Activated CD8-positive, alpha-beta T cell treated with anti-CD3 and anti-CD28 coated beads for 36 hours (primary cell): ENCODE results near the gene OR3A3. TPM values are rescaled to one million over a fixed set of nuclear protein-coding genes. Genes with fewer than 3 reads are reported as not detected.

Experiments used
- ATAC-seq: fragments of 200-7000 bp; cut with Tn5 transposase; one replicate; pipeline ENCODE4 v1.10.0; 2021; ENCODE audit warnings: mild to moderate bottlenecking, moderate library complexity
- CTCF ChIA-PET: fragments of 350-600 bp; sonication (Branson Sonifier 250); formaldehyde crosslinking; loops from one replicate; lab custom pipeline; 2021; ENCODE audit warnings: antibody characterized with exemption; lab: Charles Lee
- POLR2A ChIA-PET: fragments of 350-600 bp; sonication (Branson Sonifier 250); formaldehyde crosslinking; loops from one replicate; lab custom pipeline; 2021; ENCODE audit warnings: antibody characterized with exemption; lab: Charles Lee
- DNase-seq: peaks from one replicate; pipeline ENCODE4 v3.0.0-alpha.2; 2020
- H3K27ac Mint-ChIP-seq: one replicate; pipeline ENCODE4 v1.8.0; 2021; ENCODE audit warnings: mild to moderate bottlenecking, mixed read lengths
- H3K27me3 Mint-ChIP-seq: one replicate; pipeline ENCODE4 v1.8.0; 2021; ENCODE audit warnings: mixed read lengths
- H3K36me3 Mint-ChIP-seq: one replicate; pipeline ENCODE4 v1.8.0; 2021; ENCODE audit warnings: low read depth, mixed read lengths
- H3K4me1 Mint-ChIP-seq: one replicate; pipeline ENCODE4 v1.8.0; 2021; ENCODE audit warnings: low read depth, mixed read lengths
- H3K4me3 Mint-ChIP-seq: one replicate; pipeline ENCODE4 v1.8.0; 2021; ENCODE audit warnings: mild to moderate bottlenecking, moderate library complexity, mixed read lengths
- H3K9me3 Mint-ChIP-seq: one replicate; pipeline ENCODE4 v1.8.0; 2021; ENCODE audit warnings: mixed read lengths
- CTCF ChIP-seq: fragments of 200-600 bp; IDR thresholded peaks from one replicate; pipeline ENCODE4 v1.8.0; 2022; ENCODE audit warnings: antibody characterized with exemption, mild to moderate bottlenecking
- intact Hi-C: fragments of 100-400 bp; cut with micrococcal nuclease; formaldehyde crosslinking; loops from one replicate; pipeline ENCODE4 v1.10.0; 2022
- total RNA-seq, 2 experiments: library from RNA; stranded (reverse); gene quantifications; one replicate each; pipeline ENCODE4 v1.2.3, GENCODE V29; 2021

Gene OR3A3
- total RNA-seq, 2 experiments from 2014 or later: not detected

GRCh38 chr17:3472137-3472536 is 61.0 kb downstream of the OR3A3 start:
- ATAC-seq: no peak
- no peak overlapping the region for H3K4me3 Mint-ChIP-seq
- no peaks in the 10 kb centered on the region for H3K36me3 Mint-ChIP-seq
- no peak for TF ChIP-seq CTCF
- intact Hi-C loops: no loop called here
- peaks cover 3% of the 10 kb centered on the region for H3K4me1 Mint-ChIP-seq
- DNase-seq: no peak
- no peaks in the 10 kb centered on the region for H3K9me3 Mint-ChIP-seq
- ChIA-PET POLR2A (no interaction called here), CTCF (no interaction called here)
- peaks cover 2% of the 10 kb centered on the region for H3K27me3 Mint-ChIP-seq
- no peak overlapping the region for H3K27ac Mint-ChIP-seq

Other genes with a start within 250 kb of the OR3A3 start
- gene OR1A2, start 213.9 kb upstream of the OR3A3 start, total RNA-seq: not detected
- gene OR1A1, start 203.7 kb upstream of the OR3A3 start, total RNA-seq: not detected
- gene OR3A1, start 113.0 kb upstream of the OR3A3 start, total RNA-seq: under 1 TPM in 1 of 2 experiments, not detected in 1; 0.29 TPM
- gene OR3A2, start 25.1 kb upstream of the OR3A3 start, total RNA-seq: 1 to 10 TPM; 1.8 to 2.7 TPM
- gene OR1E1, start 13.0 kb upstream of the OR3A3 start, total RNA-seq: not detected
- gene OR1E2, start 22.5 kb downstream of the OR3A3 start, total RNA-seq: not detected
- not detected for gene SPATA22, start 60.4 kb downstream of the OR3A3 start, total RNA-seq
- gene ASPA, start 64.6 kb downstream of the OR3A3 start, total RNA-seq: not detected
- under 1 TPM; 0.25 to 0.67 TPM for gene TRPV3, start 146.4 kb downstream of the OR3A3 start, total RNA-seq
- gene TRPV1, start 198.0 kb downstream of the OR3A3 start, total RNA-seq: 1 to 10 TPM; 2.1 to 2.7 TPM
- gene SHPK, start 224.9 kb downstream of the OR3A3 start, total RNA-seq: 10 to 100 TPM; 10.0 TPM
- 1 to 10 TPM; 6.4 to 9.3 TPM for gene CTNS, start 225.4 kb downstream of the OR3A3 start, total RNA-seq